Hindlimb muscle (tissue), 1 donor: ENCODE results near the gene TRIM37. TPM values are rescaled to one million over a fixed set of nuclear protein-coding genes. Genes with fewer than 3 reads are reported as not detected.

Source experiments
- polyA plus RNA-seq: library from polyadenylated mRNA; unstranded; fragments of 120-200 nt; gene quantifications from one replicate; pipeline ENCODE4 v1.2.1, GENCODE V29; 2013; ENCODE audit not compliant: insufficient read length

TRIM37 gene
- polyA plus RNA-seq, 1 donor, result 13.9 TPM

Other genes starting within 250 kb of the TRIM37 start
- 33.7 TPM for gene SKA2, start 48.3 kb upstream of the TRIM37 start, polyA plus RNA-seq
- 9.9 TPM for gene PRR11, start 48.9 kb upstream of the TRIM37 start, polyA plus RNA-seq
- gene SMG8, start 103.2 kb upstream of the TRIM37 start, polyA plus RNA-seq, result 13.5 TPM
- 1.8 TPM for gene GDPD1, start 113.6 kb upstream of the TRIM37 start, polyA plus RNA-seq
- gene YPEL2, start 224.8 kb upstream of the TRIM37 start, polyA plus RNA-seq, result 16.5 TPM